SK-N-SH (cell line): ENCODE results near the gene TMEM145. TPM values are rescaled to one million over a fixed set of nuclear protein-coding genes. Genes with fewer than 3 reads are reported as not detected.

Experiments
- CTCF ChIA-PET: fragments of 300-600, 350-600 bp; formaldehyde crosslinking; extraction: SDS; loops from one replicate; lab custom pipeline; 2021; lab: Yijun Ruan, JAX
- POLR2A ChIA-PET: fragments of 350-600 bp; sonication (Branson Sonifier 250); formaldehyde crosslinking; extraction: SDS; loops from one replicate; lab custom pipeline; 2020; ENCODE audit warnings: antibody characterized with exemption, inconsistent platforms; lab: Yijun Ruan, JAX
- DNase-seq: peaks from one replicate; pipeline ENCODE4 v3.0.0; 2012
- H2AFZ ChIP-seq: fragments of 200-600 bp; sonication (generic); 2 replicates; pipeline ENCODE4 v1.8.1; 2016; ENCODE audit warnings: antibody characterized with exemption, mild to moderate bottlenecking, low read depth
- H3F3A ChIP-seq: fragments of 200-600 bp; sonication (generic); replicated peaks from 2 replicates; pipeline ENCODE3; 2016; ENCODE audit warnings: antibody characterized with exemption, mild to moderate bottlenecking; ENCODE audit not compliant: insufficient read depth
- H3K27ac ChIP-seq, 2 experiments: fragments of 200-500 bp in 1 of 2; fragments of 200-600 bp in 1 of 2; sonication (Bioruptor generic) in 1 of 2; sonication (generic), shearing (Covaris generic) in 1 of 2; 2 replicates each; pipeline versions ENCODE4 v1.5.1 to v1.6.1; 2014 to 2016; ENCODE audit warnings: low read depth in 2 of 2, inconsistent platforms in 1 of 2, low read length in 1 of 2, mild to moderate bottlenecking in 1 of 2, mixed read lengths in 1 of 2
- H3K27me3 ChIP-seq: fragments of 200-600 bp; sonication (generic), shearing (Covaris generic); 2 replicates; pipeline ENCODE4 v1.6.1; 2016; ENCODE audit warnings: mixed run types; ENCODE audit not compliant: insufficient read depth
- H3K36me3 ChIP-seq, 2 experiments: fragments of 200-500 bp in 1 of 2; fragments of 200-600 bp in 1 of 2; sonication (Bioruptor generic) in 1 of 2; sonication (generic) in 1 of 2; replicated peaks in 1 of 2; 2 replicates each; pipeline versions ENCODE3 to v1.5.1; 2014 to 2016; ENCODE audit warnings: low read length in 1 of 2, mild to moderate bottlenecking in 1 of 2; ENCODE audit not compliant: insufficient read depth in 2 of 2, control insufficient read depth in 1 of 2
- H3K4me1 ChIP-seq, 2 experiments: fragments of 200-500 bp in 1 of 2; fragments of 200-600 bp in 1 of 2; sonication (Bioruptor generic) in 1 of 2; sonication (generic), shearing (Covaris generic) in 1 of 2; 2 replicates each; pipeline versions ENCODE4 v1.5.1 to v1.6.1; 2014 to 2016; ENCODE audit warnings: low read depth in 1 of 2, low read length in 1 of 2, mixed run types in 1 of 2; ENCODE audit not compliant: insufficient read depth in 2 of 2, control insufficient read depth in 1 of 2
- H3K4me2 ChIP-seq: fragments of 200-600 bp; sonication (generic), shearing (Covaris generic); 2 replicates; pipeline ENCODE4 v1.6.1; 2017; ENCODE audit warnings: mixed run types
- H3K4me3 ChIP-seq, 2 experiments: fragments of 200-500 bp in 1 of 2; fragments of 200-600 bp in 1 of 2; sonication (Bioruptor generic) in 1 of 2; sonication (generic), shearing (Covaris generic) in 1 of 2; 2 replicates each; pipeline versions ENCODE4 v1.5.1 to v1.8.1; 2014 to 2016; ENCODE audit warnings: low read depth in 2 of 2, inconsistent platforms in 1 of 2, low read length in 1 of 2, mild to moderate bottlenecking in 1 of 2, mixed read lengths in 1 of 2, moderate library complexity in 1 of 2
- H3K79me2 ChIP-seq: fragments of 200-600 bp; sonication (generic); 2 replicates; pipeline ENCODE4 v1.8.1; 2017; ENCODE audit warnings: mild to moderate bottlenecking; ENCODE audit not compliant: insufficient read depth
- H3K9ac ChIP-seq: fragments of 200-600 bp; sonication (generic); 2 replicates; pipeline ENCODE4 v1.6.1; 2017; ENCODE audit warnings: mixed run types
- H3K9me2 ChIP-seq: fragments of 200-600 bp; sonication (generic); 2 replicates; pipeline ENCODE4 v1.6.1; 2017; ENCODE audit warnings: mixed run types
- H3K9me3 ChIP-seq: fragments of 200-600 bp; sonication (generic); 2 replicates; pipeline ENCODE4 v1.6.1; 2017; ENCODE audit warnings: mixed run types, mild to moderate bottlenecking, moderate library complexity
- H4K20me1 ChIP-seq: fragments of 200-600 bp; sonication (generic); 2 replicates; pipeline ENCODE4 v1.6.1; 2017; ENCODE audit warnings: mild to moderate bottlenecking, mixed run types; ENCODE audit not compliant: insufficient read depth
- ELF1 ChIP-seq: IDR thresholded peaks from 2 replicates; pipeline ENCODE4 v1.4.0; 2012
- EZH2phosphoT487 ChIP-seq: fragments of 200-600 bp; sonication (generic); IDR thresholded peaks from 2 replicates; pipeline ENCODE4 v1.6.1; 2017; ENCODE audit warnings: low read depth, mixed run types, mild to moderate bottlenecking, antibody characterized with exemption, moderate library complexity, borderline replicate concordance
- FOSL2 ChIP-seq: IDR thresholded peaks from 2 replicates; pipeline ENCODE4 v1.4.0; 2012; ENCODE audit warnings: low read depth, mild to moderate bottlenecking, moderate library complexity, borderline replicate concordance
- FOXJ3 ChIP-seq: sonication (generic); formaldehyde crosslinking; IDR thresholded peaks from 2 replicates; pipeline ENCODE4 v1.5.1; 2020; ENCODE audit warnings: mild to moderate bottlenecking, missing genetic modification reagents
- FOXM1 ChIP-seq: IDR thresholded peaks from 2 replicates; pipeline ENCODE4 v1.4.0; 2012; ENCODE audit warnings: low read depth, mild to moderate bottlenecking
- JUND ChIP-seq: IDR thresholded peaks from 2 replicates; pipeline ENCODE4 v1.4.0; 2012
- MEF2A ChIP-seq: IDR thresholded peaks from 2 replicates; pipeline ENCODE4 v1.4.0; 2012; ENCODE audit warnings: low read depth, borderline replicate concordance
- NFIC ChIP-seq: IDR thresholded peaks from 2 replicates; pipeline ENCODE4 v1.4.0; 2012; ENCODE audit warnings: borderline replicate concordance
- POLR2AphosphoS5 ChIP-seq: IDR thresholded peaks from 2 replicates; pipeline ENCODE4 v1.6.1; 2012; ENCODE audit warnings: low read depth, low read length
- RAD21 ChIP-seq: IDR thresholded peaks from 2 replicates; pipeline ENCODE4 v1.6.1; 2012; ENCODE audit warnings: mild to moderate bottlenecking, low read length
- RFX5 ChIP-seq: IDR thresholded peaks from 2 replicates; pipeline ENCODE4 v1.6.1; 2012; ENCODE audit warnings: mild to moderate bottlenecking, improper control_type of control experiment, low read length
- RXRA ChIP-seq: IDR thresholded peaks from 2 replicates; pipeline ENCODE4 v1.4.0; 2012; ENCODE audit warnings: low read depth, mild to moderate bottlenecking, borderline replicate concordance
- SIN3A ChIP-seq: IDR thresholded peaks from 2 replicates; pipeline ENCODE4 v1.6.1; 2012; ENCODE audit warnings: low read depth, mild to moderate bottlenecking, low read length, moderate library complexity, borderline replicate concordance
- SMC3 ChIP-seq: IDR thresholded peaks from 2 replicates; pipeline ENCODE4 v1.6.1; 2012; ENCODE audit warnings: low read depth, low read length, improper control_type of control experiment
- TAF1 ChIP-seq: IDR thresholded peaks from 2 replicates; pipeline ENCODE4 v1.6.1; 2012; ENCODE audit warnings: low read depth, mild to moderate bottlenecking, low read length, moderate library complexity, borderline replicate concordance
- TCF12 ChIP-seq: IDR thresholded peaks from 2 replicates; pipeline ENCODE4 v1.4.0; 2012
- YY1 ChIP-seq: IDR thresholded peaks from 2 replicates; pipeline ENCODE4 v1.4.0; 2012; ENCODE audit warnings: low read depth, mild to moderate bottlenecking
- WGBS: methylation state at CpG from one replicate; pipeline ENCODE4 v1.1.6; 2017; ENCODE audit warnings: low lambda C conversion rate; 5-methylcytosine and 5-hydroxymethylcytosine counted together
- polyA plus RNA-seq, 3 experiments: library from polyadenylated mRNA; depleted of rRNA; stranded (reverse); fragments of >200 nt; gene quantifications; 2 replicates each; pipeline ENCODE4 v1.2.3, GENCODE V29; 2012
- TF ChIP-seq, protein P1 (sequence below): IDR thresholded peaks from 2 replicates; pipeline ENCODE4 v1.4.0; 2012; ENCODE audit warnings: low read depth
- TF ChIP-seq, protein P2 (sequence below): IDR thresholded peaks from 2 replicates; pipeline ENCODE4 v1.4.0; 2012; ENCODE audit warnings: low read depth, borderline replicate concordance
- TF ChIP-seq, protein P3 (sequence below): IDR thresholded peaks from 2 replicates; pipeline ENCODE4 v1.6.1; 2012; ENCODE audit warnings: mild to moderate bottlenecking, low read depth, low read length, moderate library complexity

TMEM145 gene
- polyA plus RNA-seq, 1 of the 3 experiments (the other 2 are of a cell fraction), result 2.0 TPM

DNA sequence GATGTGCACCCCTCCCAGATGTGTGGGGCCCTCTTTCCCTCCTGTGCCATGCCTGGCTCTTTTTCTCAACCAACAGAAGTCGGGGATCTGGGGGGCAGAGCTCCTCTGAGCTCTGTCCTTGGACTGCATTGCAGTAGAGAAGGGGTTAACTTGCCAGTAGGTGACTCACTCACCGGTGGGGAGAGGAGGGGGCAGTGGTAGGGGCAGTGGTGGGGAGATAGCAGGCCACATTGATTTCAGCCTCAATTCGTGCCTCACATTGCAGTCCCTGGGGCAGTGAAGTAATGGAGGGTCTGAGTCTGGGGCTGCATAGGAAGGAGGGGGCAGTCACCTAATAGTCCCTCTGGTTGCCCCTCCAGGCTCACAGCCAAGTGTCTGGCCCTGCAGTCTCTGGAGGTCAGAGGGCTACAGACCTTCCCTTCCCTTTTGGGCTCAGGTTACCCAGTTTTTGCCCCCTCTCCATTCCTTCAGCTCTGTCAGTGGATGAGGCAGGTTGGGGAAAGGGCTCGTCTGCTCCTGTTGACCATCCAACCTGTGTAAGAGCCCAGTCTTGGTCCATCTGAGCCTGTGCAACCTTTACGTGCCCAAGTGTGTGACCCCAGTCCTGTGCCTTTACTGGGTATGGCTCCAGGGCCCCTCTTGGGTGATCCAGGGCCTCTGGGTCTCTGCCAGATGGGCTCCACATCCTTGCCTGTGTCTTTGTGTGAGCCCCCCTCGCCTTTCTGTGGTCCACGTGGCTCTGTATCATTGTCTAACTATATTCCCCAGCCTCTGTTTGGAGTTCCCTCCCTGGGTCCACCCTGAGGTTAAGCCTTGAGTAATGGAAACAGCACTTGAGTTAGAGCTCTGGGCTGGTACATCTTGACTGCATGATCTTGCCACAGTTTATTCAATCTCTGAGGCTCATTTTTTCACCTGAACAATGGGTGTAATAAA is 31.0 kb upstream of the TMEM145 start:
- WGBS, result 20% methylated on average over 7 of the region's 7 CpGs
- Histone ChIP-seq H3K79me2 (peaks cover 64% of the 10 kb centered on the region), H3K27me3 (no peaks in the 10 kb centered on the region), H2AFZ (no peak overlapping the region), H3K4me2 (peak overlapping the region; percentile 97), H3K4me1 (peaks cover 58 to 72% of the 10 kb centered on the region in 2 experiments), H3K4me3 (peak overlapping the region; percentile 58 to 69), H3K9me2 (no peaks in the 10 kb centered on the region), H3K9me3 (no peaks in the 10 kb centered on the region), H3K36me3 (peaks cover 0 to 4% of the 10 kb centered on the region in 2 experiments), H3K27ac (peak overlapping the region; percentile 93 to 96), H3F3A (peaks cover 48% of the 10 kb centered on the region), H3K9ac (peak overlapping the region; percentile 65), H4K20me1 (peaks cover 24% of the 10 kb centered on the region)
- TF ChIP-seq JUND (peak; percentile 88; the same call in 1 of the 2 replicates), SMC3 (no peak), TAF1 (peak; percentile 41; the same call in 1 of the 2 replicates), RFX5 (no peak), SIN3A (no peak), POLR2AphosphoS5 (peak; percentile 38; the same call in 1 of the 2 replicates), TCF12 (peak; percentile 44; the same call in 1 of the 2 replicates), FOSL2 (peak; percentile 94; the same call in 1 of the 2 replicates), YY1 (no peak), RAD21 (no peak), EZH2phosphoT487 (no peak), NFIC (peak; percentile 50), FOXM1 (no peak)
- TF ChIP-seq, protein P1, sequence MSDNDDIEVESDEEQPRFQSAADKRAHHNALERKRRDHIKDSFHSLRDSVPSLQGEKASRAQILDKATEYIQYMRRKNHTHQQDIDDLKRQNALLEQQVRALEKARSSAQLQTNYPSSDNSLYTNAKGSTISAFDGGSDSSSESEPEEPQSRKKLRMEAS, result peak; percentile 67
- TF ChIP-seq, protein P2, sequence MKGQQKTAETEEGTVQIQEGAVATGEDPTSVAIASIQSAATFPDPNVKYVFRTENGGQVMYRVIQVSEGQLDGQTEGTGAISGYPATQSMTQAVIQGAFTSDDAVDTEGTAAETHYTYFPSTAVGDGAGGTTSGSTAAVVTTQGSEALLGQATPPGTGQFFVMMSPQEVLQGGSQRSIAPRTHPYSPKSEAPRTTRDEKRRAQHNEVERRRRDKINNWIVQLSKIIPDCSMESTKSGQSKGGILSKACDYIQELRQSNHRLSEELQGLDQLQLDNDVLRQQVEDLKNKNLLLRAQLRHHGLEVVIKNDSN, result no peak
- no peak for DNase-seq
- ChIA-PET POLR2A (interaction anchor here (0.7 to 1.0 kb wide), 2 partner anchors 27 to 38 kb away, joined by 3 to 5 read pairs; partner anchors contain the start of gene ERF), CTCF (interaction anchor here (0.9 to 7.1 kb wide), 6 partner anchors 12 to 173 kb away, joined by 3 to 205 read pairs (median 4); partner anchors contain the start of gene GSK3A)

DNA sequence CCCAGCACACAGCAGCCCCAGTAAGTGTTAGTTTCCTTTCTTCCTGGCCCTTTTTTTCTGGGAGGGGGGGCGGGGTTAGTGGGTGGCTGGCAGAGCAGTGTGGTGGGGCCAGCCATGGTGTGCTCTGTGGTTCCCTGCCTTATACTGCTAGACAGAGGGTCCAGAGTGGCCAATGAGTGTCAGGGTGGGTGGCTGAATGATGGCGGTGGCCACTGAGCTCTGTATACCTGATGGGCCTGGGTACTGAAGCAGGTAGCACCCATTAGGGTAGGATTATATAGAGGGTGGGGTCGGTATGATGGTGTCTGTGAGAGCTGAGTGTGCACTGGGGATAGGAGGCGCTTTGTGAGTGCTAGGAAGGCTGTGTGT is 30.3 kb upstream of the TMEM145 start:
- Histone ChIP-seq H3K36me3 (peaks cover 5 to 12% of the 10 kb centered on the region in 2 experiments), H3K9me3 (no peaks in the 10 kb centered on the region), H3K27ac (peak overlapping the region; percentile 93 to 96), H3K4me1 (peaks cover 51 to 66% of the 10 kb centered on the region in 2 experiments), H3K27me3 (no peaks in the 10 kb centered on the region), H3K9ac (peak overlapping the region; percentile 65; the same call in 1 of the 2 replicates), H4K20me1 (peaks cover 24% of the 10 kb centered on the region), H3K79me2 (peaks cover 64% of the 10 kb centered on the region), H2AFZ (no peak overlapping the region), H3K9me2 (no peaks in the 10 kb centered on the region), H3K4me2 (peak overlapping the region; percentile 97), H3K4me3 (peak overlapping the region in 1 of 2 experiments; percentile 58; a peak in 1 of 4 replicates), H3F3A (peaks cover 41% of the 10 kb centered on the region)
- 60% methylated on average over 3 of the region's 4 CpGs for WGBS
- TF ChIP-seq RXRA, result no peak
- TF ChIP-seq, protein P1, result no peak
- TF ChIP-seq RFX5, result no peak
- TF ChIP-seq, protein P3, sequence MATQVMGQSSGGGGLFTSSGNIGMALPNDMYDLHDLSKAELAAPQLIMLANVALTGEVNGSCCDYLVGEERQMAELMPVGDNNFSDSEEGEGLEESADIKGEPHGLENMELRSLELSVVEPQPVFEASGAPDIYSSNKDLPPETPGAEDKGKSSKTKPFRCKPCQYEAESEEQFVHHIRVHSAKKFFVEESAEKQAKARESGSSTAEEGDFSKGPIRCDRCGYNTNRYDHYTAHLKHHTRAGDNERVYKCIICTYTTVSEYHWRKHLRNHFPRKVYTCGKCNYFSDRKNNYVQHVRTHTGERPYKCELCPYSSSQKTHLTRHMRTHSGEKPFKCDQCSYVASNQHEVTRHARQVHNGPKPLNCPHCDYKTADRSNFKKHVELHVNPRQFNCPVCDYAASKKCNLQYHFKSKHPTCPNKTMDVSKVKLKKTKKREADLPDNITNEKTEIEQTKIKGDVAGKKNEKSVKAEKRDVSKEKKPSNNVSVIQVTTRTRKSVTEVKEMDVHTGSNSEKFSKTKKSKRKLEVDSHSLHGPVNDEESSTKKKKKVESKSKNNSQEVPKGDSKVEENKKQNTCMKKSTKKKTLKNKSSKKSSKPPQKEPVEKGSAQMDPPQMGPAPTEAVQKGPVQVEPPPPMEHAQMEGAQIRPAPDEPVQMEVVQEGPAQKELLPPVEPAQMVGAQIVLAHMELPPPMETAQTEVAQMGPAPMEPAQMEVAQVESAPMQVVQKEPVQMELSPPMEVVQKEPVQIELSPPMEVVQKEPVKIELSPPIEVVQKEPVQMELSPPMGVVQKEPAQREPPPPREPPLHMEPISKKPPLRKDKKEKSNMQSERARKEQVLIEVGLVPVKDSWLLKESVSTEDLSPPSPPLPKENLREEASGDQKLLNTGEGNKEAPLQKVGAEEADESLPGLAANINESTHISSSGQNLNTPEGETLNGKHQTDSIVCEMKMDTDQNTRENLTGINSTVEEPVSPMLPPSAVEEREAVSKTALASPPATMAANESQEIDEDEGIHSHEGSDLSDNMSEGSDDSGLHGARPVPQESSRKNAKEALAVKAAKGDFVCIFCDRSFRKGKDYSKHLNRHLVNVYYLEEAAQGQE, result no peak
- no peak for TF ChIP-seq SMC3
- no peak for TF ChIP-seq FOXJ3 (CRISPR knock-in tag)
- TF ChIP-seq MEF2A, result no peak
- no peak for TF ChIP-seq ELF1
- TF ChIP-seq JUND, result no peak
- TF ChIP-seq YY1, result no peak
- no peak for TF ChIP-seq TAF1
- no peak for DNase-seq
- ChIA-PET POLR2A (no interaction called here), CTCF (interaction anchor here (1.1 to 7.1 kb wide), 2 partner anchors 14 to 37 kb away, joined by 3 to 205 read pairs; partner anchors contain the start of gene GSK3A)
